BE2C (cell line): ENCODE measurements around the gene CBLN3.
"Not testable (repeated sequence)": the region's sequence is repeated elsewhere in the genome, so short reads cannot be mapped to it uniquely, and the experiment has no call there.

Experiments used
- DNase-seq: peaks from one replicate; pipeline ENCODE4 v3.0.0-alpha.2; 2020
- H3K27me3 ChIP-seq: fragments of 250-450 bp; sonication (Bioruptor Pico); 2 replicates; pipeline ENCODE4 v1.5.1; 2020; ENCODE audit warnings: mild to moderate bottlenecking
- H3K36me3 ChIP-seq: fragments of 250-450 bp; sonication (Bioruptor Pico); 2 replicates; pipeline ENCODE4 v1.5.1; 2020; ENCODE audit warnings: mild to moderate bottlenecking
- H3K4me1 ChIP-seq: fragments of 250-450 bp; sonication (Bioruptor Pico); 2 replicates; pipeline ENCODE4 v1.5.1; 2020
- H3K4me3 ChIP-seq: 2 replicates; pipeline ENCODE4 v1.5.1; 2011; ENCODE audit warnings: low read depth, low read length
- H3K9me3 ChIP-seq: fragments of 250-450 bp; sonication (Bioruptor Pico); 2 replicates; pipeline ENCODE4 v1.5.1; 2020
- TF ChIP-seq, protein P1 (sequence below): IDR thresholded peaks from 2 replicates; pipeline ENCODE4 v1.5.1; 2012; ENCODE audit warnings: mild to moderate bottlenecking, low read depth, low read length

CBLN3 gene

DNA sequence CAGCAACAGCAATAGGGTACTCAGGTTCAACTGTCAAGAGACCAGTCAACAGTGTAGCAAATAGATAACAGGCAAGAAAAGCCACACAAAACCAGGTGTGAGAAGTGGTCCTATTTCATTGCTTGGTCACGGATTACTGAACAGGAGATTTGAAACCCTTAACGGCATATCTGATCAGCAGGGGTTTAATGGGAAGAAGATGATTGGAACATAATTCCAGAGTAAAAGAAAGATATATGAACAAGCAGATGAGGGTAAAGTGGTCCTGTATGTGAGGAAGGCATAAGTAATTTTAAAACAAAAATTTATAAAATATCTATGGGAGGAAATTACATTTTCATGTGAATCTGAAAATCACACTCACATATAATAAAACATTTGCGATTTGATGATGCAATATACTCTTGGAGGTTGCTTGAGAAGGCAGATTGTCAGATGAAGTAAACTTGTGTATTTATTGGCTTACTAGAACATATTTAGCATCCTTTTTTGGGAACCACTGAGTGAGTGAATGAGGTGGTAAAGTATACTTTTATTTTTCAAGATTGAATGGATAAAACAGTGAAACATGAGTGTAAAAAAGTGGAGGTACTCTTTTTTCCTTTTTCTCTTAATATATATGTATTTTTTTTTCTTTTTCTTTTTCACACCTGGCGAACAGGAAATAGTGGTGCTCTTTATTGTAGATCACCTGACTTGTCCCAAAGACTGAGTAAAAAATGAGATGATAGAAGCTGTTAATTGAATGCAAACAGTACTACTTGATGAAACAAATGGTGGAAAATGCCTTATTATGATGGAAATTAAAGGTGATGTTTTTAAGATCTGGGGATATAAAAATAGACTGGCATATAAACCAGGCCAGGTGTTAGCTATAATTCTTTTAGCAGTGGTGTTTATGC is 34.7 kb upstream of the CBLN3 start:
- no peaks in the 10 kb centered on the region for H3K36me3 ChIP-seq
- no peak for DNase-seq
- TF ChIP-seq, protein P1, sequence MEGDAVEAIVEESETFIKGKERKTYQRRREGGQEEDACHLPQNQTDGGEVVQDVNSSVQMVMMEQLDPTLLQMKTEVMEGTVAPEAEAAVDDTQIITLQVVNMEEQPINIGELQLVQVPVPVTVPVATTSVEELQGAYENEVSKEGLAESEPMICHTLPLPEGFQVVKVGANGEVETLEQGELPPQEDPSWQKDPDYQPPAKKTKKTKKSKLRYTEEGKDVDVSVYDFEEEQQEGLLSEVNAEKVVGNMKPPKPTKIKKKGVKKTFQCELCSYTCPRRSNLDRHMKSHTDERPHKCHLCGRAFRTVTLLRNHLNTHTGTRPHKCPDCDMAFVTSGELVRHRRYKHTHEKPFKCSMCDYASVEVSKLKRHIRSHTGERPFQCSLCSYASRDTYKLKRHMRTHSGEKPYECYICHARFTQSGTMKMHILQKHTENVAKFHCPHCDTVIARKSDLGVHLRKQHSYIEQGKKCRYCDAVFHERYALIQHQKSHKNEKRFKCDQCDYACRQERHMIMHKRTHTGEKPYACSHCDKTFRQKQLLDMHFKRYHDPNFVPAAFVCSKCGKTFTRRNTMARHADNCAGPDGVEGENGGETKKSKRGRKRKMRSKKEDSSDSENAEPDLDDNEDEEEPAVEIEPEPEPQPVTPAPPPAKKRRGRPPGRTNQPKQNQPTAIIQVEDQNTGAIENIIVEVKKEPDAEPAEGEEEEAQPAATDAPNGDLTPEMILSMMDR: no peak
- H3K4me1 ChIP-seq: no peaks in the 10 kb centered on the region
- no peaks in the 10 kb centered on the region for H3K9me3 ChIP-seq
- H3K4me3 ChIP-seq: no peak overlapping the region
- H3K27me3 ChIP-seq: no peaks in the 10 kb centered on the region

DNA sequence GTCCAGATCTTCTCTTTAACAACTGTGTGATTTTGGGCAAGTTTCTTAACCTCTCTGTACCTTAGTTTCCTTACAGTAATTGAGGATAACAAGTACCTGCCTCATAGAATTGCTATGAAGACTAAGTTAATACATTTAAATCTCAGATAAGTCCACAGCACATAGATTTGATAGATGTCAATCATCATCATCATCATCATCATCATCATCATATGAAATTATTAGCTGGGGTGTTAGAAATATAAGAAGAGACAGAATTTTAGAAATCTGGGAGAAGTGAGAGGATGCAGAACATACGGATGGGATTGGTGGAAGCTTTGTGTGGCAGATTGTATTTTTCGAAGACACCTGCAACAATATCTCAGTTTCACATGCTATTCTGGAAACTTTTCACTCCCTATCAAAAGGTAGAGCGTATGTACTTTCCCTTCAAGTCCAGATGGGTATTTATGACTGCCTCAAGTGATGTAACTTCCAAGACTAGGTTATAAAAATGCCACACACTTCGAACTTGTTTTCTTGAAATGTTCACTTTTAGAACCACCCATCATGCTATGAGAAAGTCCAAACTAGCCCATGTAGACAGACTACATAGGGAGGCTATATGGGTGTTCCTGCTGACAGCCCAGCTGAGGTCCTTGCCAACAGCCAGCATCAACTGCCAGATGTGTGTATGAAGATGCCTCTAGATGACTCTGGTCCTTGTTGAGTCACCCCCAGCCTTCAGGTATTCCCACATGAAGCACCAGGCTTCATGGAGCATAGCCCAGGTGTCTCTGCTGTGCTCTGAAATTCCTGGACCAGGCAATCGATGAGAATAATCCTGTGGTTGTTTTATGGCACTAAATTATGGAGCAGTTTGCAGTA is 33.8 kb upstream of the CBLN3 start:
- no peaks in the 10 kb centered on the region for H3K4me1 ChIP-seq
- H3K4me3 ChIP-seq: no peak overlapping the region
- no peaks in the 10 kb centered on the region for H3K27me3 ChIP-seq
- no peaks in the 10 kb centered on the region for H3K36me3 ChIP-seq
- H3K9me3 ChIP-seq: no peaks in the 10 kb centered on the region
- DNase-seq: no peak
- TF ChIP-seq, protein P1: no peak

DNA sequence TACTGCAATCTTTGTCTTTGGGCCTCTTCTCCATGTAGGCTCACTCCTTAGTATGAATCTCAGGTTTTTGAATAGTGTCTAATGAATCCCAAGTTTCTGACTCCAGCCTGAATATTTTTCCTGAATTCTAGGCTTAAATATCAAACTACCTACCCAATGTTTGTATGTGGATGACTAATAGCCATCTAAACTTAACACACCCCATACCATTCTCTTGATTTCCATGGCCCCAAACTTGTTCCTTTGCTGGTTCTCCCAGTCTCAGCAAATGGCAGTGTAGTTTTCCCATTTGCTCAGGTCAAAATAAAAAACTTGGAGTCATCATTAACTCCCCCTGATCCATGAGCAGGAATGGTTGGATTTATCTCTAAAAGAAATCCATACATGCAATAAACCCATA is 31.9 kb upstream of the CBLN3 start:
- TF ChIP-seq, protein P1: no peak
- no peak for DNase-seq
- H3K36me3 ChIP-seq: no peaks in the 10 kb centered on the region

DNA sequence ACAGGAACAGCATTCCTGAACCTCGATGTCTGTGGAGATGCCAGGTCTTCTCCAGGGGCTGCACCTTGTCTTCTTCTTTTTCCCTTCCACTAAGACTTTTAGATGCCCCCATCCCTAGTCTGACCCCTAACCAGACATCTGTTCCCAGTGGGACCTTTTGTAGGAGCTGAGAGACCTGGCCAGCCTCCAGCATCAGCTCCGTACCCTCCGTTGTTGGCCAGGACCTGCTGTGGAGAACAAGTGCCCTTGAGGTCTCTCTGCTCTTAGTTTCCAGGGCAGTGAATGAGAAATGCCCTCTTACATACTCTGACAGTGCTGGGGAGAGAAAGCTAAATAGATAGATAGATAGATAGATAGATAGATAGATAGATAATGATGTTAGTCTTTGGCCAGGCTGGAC is 29.9 kb upstream of the CBLN3 start:
- no peak for DNase-seq
- H3K9me3 ChIP-seq: no peaks in the 10 kb centered on the region
- no peak overlapping the region for H3K4me3 ChIP-seq
- H3K4me1 ChIP-seq: no peaks in the 10 kb centered on the region
- TF ChIP-seq, protein P1: no peak
- H3K36me3 ChIP-seq: no peaks in the 10 kb centered on the region
- H3K27me3 ChIP-seq: no peaks in the 10 kb centered on the region; the same call in 1 of the 2 replicates

More for the DNA sequence above, 31.9 kb upstream of the CBLN3 start:
- Histone ChIP-seq H3K4me3 (no peak overlapping the region), H3K9me3 (no peaks in the 10 kb centered on the region), H3K27me3 (no peaks in the 10 kb centered on the region; the same call in 1 of the 2 replicates), H3K4me1 (no peaks in the 10 kb centered on the region)

DNA sequence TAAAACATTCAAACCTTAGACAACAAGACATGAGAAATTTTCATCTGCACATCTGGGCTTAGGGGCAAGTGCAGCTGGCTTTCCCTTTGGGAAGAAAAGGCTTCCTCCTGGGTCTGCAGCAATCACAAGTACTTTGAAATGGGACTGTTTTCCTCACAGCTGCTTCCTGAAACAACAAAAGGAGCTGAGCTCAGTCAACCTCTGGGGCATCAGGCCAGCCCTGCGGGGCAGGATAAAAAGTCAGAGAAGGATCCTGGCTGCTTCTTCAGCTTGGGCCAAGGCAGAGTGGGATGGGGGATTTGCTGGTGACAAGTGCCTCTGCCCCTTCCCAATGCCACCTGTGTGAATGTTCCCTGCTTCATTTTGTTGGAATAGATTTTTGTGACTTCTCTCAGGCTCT is 29.3 kb upstream of the CBLN3 start:
- Histone ChIP-seq H3K27me3 (no peaks in the 10 kb centered on the region; the same call in 1 of the 2 replicates), H3K36me3 (no peaks in the 10 kb centered on the region), H3K9me3 (no peaks in the 10 kb centered on the region), H3K4me1 (no peaks in the 10 kb centered on the region), H3K4me3 (no peak overlapping the region)
- TF ChIP-seq, protein P1: no peak
- DNase-seq: no peak

DNA sequence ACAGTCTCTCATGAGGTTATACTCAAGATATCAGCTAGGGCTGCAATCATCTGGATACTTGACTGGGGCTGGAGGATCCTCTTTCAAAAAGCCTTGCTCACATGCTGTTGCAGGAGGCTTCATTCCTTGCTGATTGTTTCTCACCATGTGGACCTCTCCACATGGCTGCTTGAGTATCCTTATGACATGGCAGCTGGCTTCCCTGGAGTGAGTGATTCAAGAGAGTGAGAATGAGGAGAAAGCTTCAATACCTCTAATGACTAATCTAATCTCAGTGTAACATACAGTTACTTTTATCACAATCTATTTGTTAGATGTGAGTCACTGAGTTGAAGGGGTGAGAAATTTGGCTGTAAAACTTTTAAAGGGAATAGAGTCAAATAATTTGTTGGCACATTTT is 27.5 kb upstream of the CBLN3 start:
- no peak for DNase-seq
- H3K9me3 ChIP-seq: no peaks in the 10 kb centered on the region
- H3K36me3 ChIP-seq: no peaks in the 10 kb centered on the region
- H3K4me1 ChIP-seq: no peaks in the 10 kb centered on the region
- no peaks in the 10 kb centered on the region; the same call in 1 of the 2 replicates for H3K27me3 ChIP-seq
- TF ChIP-seq, protein P1: no peak
- no peak overlapping the region for H3K4me3 ChIP-seq

DNA sequence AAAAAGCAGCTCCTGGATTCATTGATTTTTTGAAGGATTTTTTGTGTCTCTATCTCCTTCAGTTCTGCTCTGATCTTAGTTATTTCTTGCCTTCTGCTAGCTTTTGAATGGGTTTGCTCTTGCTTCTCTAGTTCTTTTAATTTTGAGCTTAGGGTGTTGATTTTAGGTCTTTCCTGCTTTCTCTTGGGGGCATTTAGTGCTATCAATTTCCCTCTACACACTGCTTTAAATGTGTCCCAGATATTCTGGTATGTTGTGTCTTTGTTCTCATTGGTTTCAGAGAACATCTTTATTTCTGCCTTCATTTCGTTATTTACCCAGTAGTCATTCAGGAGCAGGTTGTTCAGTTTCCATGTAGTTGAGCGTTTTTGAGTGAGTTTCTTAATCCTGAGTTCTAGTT is 21.4 kb upstream of the CBLN3 start:
- H3K4me3 ChIP-seq, H3K4me1 ChIP-seq, H3K36me3 ChIP-seq, H3K9me3 ChIP-seq, H3K27me3 ChIP-seq, DNase-seq: not testable (repeated sequence)
